GM21526 (cell line): Measurements from ENCODE around the gene PDE4DIP.
"Not testable (repeated sequence)": the region's sequence is repeated elsewhere in the genome, so short reads cannot be mapped to it uniquely, and the experiment has no call there.

ENCODE experiments used
- ATAC-seq: cut with Tn5 transposase; IDR thresholded peaks from one replicate; pipeline ENCODE4 v1.9.1; 2021; ENCODE audit warnings: moderate library complexity; ENCODE audit not compliant: unreplicated experiment, low FRiP score

Gene PDE4DIP

GRCh38 chr1:149024327-149024726, 180.1 kb downstream of the PDE4DIP start:
- ATAC-seq: not testable (repeated sequence)

DNA sequence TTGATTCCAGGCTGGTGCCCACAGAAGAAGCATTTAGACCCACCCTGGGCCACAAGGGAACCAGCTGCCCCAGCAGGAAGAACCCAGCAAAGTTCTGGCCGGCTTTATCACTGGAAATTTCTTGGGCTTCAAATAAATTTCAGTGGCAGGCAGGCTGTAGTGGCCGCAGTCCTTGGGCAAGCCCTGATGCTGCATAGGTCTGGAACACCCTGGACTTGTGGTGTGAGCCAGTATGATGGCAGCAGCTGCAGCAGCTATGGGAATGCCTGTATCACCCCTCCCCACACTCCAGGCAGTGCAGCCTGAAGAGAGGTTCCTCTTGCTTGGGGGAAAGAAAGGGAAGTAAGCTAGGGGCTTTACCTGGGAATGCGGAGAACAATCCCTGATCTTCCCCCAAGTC, 189.7 kb downstream of the PDE4DIP start:
- not testable (repeated sequence) for ATAC-seq

DNA sequence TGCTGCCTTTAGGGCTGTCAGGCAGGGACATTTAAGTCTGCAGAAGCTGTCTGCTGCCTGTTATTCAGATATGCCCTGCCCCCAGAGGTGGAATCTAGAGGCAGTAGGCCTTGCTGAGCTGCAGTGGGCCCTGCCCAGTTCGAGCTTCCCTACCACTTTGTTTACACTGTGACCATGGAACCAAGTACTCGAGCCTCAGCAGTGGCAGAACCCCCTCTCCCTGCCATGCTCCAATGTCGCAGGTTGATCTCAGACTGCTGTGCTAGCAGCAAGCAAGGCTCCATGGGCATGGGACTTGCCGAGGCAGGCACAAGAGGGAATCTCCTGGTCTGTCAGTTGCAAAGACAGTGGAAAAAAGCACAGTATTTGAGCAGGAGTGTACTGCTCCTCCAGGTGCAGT, 198.8 kb downstream of the PDE4DIP start:
- ATAC-seq: not testable (repeated sequence)

- not testable (repeated sequence) for ATAC-seq
Measured at GRCh38 chr1:149064611-149065010, 220.4 kb downstream of the PDE4DIP start.

GRCh38 chr1:149075505-149076127, 231.4 kb downstream of the PDE4DIP start:
- not testable (repeated sequence) for ATAC-seq
